ENCODE measurements around the gene DBNDD1. TPM values are rescaled to one million over a fixed set of nuclear protein-coding genes. Genes with fewer than 3 reads are reported as not detected.

The DBNDD1 gene
- total and polyA plus RNA-seq, 10 of the 15 experiments (the other 5 are each of a cell fraction or from before 2014, with no cell fraction given), result 0.06 to 4.6 (median 0.55) TPM

DNA sequence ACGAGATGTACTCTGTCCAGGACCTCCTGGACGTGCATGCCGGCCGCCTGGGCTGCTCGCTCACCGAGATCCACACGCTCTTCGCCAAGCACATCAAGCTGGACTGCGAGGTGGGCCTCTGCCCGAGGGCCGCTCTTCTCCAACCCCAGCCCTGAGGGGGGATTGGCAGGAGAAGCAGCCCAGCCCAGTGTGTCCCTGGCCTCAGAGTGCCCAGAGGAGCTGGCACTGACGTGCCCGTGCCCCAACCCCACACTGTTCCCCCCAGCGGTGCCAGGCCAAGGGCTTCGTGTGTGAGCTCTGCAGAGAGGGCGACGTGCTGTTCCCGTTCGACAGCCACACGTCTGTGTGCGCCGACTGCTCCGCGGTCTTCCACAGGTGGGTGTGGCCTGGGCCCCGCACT is 55.1 kb downstream of the DBNDD1 start:
- FAIRE-seq, result no peak
- RAD21 ChIA-PET (ENCODE audit: unreplicated experiment), result no interaction called here
- no peak for DNase-seq (ENCODE audit: low read depth, low spot score)
- BruUV-seq (replicated peaks), result no TSS peak
- Histone ChIP-seq H4K20me1 (ENCODE audit: control insufficient read depth, insufficient read depth) (no peaks in the 10 kb centered on the region), H3K36me3 (ENCODE audit: control insufficient read depth in 2 of 2, insufficient read depth in 2 of 2, low read length in 1 of 2) (no peaks in the 10 kb centered on the region; a peak in 1 of 4 replicates), H3K79me2 (ENCODE audit: control insufficient read depth, insufficient read depth, low read length) (no peaks in the 10 kb centered on the region), H3K27me3 (replicated peaks in 1 of 2; ENCODE audit: control insufficient read depth in 2 of 2, insufficient read depth in 2 of 2, low read length in 1 of 2) (no peaks in the 10 kb centered on the region), H3K9me3 (replicated peaks; ENCODE audit: control insufficient read depth, insufficient read depth, low read length) (no peaks in the 10 kb centered on the region), H3K9ac (ENCODE audit: control insufficient read depth, insufficient read depth, low read length) (no peak overlapping the region), H2AFZ (ENCODE audit: control insufficient read depth, low read depth, low read length) (no peak overlapping the region), H3K27ac (ENCODE audit: control insufficient read depth, insufficient read depth) (no peak overlapping the region), H3K4me1 (ENCODE audit: control insufficient read depth, insufficient read depth, low read length) (no peaks in the 10 kb centered on the region), H3K4me2 (ENCODE audit: control insufficient read depth, insufficient read depth) (no peak overlapping the region), H3K4me3 (no peak overlapping the region)
- TF ChIP-seq, protein P1, sequence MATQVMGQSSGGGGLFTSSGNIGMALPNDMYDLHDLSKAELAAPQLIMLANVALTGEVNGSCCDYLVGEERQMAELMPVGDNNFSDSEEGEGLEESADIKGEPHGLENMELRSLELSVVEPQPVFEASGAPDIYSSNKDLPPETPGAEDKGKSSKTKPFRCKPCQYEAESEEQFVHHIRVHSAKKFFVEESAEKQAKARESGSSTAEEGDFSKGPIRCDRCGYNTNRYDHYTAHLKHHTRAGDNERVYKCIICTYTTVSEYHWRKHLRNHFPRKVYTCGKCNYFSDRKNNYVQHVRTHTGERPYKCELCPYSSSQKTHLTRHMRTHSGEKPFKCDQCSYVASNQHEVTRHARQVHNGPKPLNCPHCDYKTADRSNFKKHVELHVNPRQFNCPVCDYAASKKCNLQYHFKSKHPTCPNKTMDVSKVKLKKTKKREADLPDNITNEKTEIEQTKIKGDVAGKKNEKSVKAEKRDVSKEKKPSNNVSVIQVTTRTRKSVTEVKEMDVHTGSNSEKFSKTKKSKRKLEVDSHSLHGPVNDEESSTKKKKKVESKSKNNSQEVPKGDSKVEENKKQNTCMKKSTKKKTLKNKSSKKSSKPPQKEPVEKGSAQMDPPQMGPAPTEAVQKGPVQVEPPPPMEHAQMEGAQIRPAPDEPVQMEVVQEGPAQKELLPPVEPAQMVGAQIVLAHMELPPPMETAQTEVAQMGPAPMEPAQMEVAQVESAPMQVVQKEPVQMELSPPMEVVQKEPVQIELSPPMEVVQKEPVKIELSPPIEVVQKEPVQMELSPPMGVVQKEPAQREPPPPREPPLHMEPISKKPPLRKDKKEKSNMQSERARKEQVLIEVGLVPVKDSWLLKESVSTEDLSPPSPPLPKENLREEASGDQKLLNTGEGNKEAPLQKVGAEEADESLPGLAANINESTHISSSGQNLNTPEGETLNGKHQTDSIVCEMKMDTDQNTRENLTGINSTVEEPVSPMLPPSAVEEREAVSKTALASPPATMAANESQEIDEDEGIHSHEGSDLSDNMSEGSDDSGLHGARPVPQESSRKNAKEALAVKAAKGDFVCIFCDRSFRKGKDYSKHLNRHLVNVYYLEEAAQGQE (IDR thresholded peaks at IDR 0.05; ENCODE audit: low read depth, low read length), result no peak
- POLR2A ChIA-PET, result no interaction called here
- 86% methylated on average over 24 of the region's 25 CpGs for WGBS (ENCODE audit: insufficient coverage, insufficient replicate concordance, low lambda C conversion rate, missing lambda C conversion rate)
- in situ Hi-C loops (cut with MboI), result no loop called here
- SMC1A ChIA-PET (ENCODE audit: uncharacterized antibody, unreplicated experiment), result no interaction called here
- no peak for ATAC-seq
- CTCF ChIA-PET, result no interaction called here
- intact Hi-C loops (cut with micrococcal nuclease; ENCODE audit: unreplicated experiment), result no loop called here

DNA sequence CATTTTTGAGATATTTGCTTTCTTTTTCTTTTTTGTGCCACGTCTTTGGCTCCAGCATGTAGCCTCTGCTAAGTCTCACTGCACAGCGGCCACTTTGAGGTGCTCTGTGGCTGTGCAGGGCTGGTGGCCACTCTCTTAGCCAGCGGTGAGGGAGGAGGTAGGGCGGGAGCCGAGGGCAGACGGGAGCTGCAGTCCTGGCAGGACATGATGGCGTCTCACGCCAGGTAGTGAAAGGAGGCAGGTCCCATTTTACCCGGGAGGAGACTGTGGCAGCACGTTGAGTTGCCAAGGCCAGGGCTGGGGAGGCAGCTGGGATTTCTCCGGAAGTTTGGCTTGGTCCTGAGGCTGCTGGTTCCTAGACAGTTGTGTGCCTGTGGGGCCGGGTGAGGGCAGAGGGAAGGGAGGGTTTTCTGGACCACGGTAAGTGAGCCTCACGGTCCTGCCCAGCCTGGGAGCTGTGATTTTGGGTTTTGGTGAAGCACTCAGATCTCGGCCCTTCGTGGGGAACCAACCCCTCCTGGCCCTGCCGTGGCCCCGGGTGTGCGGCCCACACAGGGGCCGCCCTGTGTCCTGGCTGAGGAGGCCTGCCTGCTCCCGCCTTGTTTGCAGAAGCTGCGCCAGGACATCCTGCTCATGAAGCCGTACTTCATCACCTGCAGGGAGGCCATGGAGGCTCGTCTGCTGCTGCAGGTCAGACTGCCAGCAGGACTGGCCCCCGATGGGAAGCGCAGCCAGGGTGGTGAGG is 56.3 kb downstream of the DBNDD1 start:
- Histone ChIP-seq H4K20me1 (ENCODE audit: control insufficient read depth, insufficient read depth) (no peaks in the 10 kb centered on the region), H3K4me1 (ENCODE audit: control insufficient read depth, insufficient read depth, low read length) (no peaks in the 10 kb centered on the region), H3K4me3 (no peak overlapping the region), H3K27ac (ENCODE audit: control insufficient read depth, insufficient read depth) (no peak overlapping the region), H3K9me3 (replicated peaks; ENCODE audit: control insufficient read depth, insufficient read depth, low read length) (no peaks in the 10 kb centered on the region), H3K4me2 (ENCODE audit: control insufficient read depth, insufficient read depth) (no peak overlapping the region), H3K27me3 (replicated peaks in 1 of 2; ENCODE audit: control insufficient read depth in 2 of 2, insufficient read depth in 2 of 2, low read length in 1 of 2) (no peaks in the 10 kb centered on the region), H3K79me2 (ENCODE audit: control insufficient read depth, insufficient read depth, low read length) (no peaks in the 10 kb centered on the region), H3K9ac (ENCODE audit: control insufficient read depth, insufficient read depth, low read length) (no peak overlapping the region), H2AFZ (ENCODE audit: control insufficient read depth, low read depth, low read length) (no peak overlapping the region), H3K36me3 (ENCODE audit: control insufficient read depth in 2 of 2, insufficient read depth in 2 of 2, low read length in 1 of 2) (peaks cover 0 to 5% of the 10 kb centered on the region in 2 experiments; a peak in 3 of 4 replicates)
- CTCF ChIA-PET, result no interaction called here
- intact Hi-C loops (cut with micrococcal nuclease; ENCODE audit: unreplicated experiment) (no loop called here), in situ Hi-C loops (cut with MboI) (no loop called here)
- ATAC-seq (no peak), DNase-seq (ENCODE audit: low read depth, low spot score) (no peak), FAIRE-seq (no peak)
- WGBS (ENCODE audit: insufficient coverage, insufficient replicate concordance, low lambda C conversion rate, missing lambda C conversion rate), result 82% methylated on average over 25 of the region's 26 CpGs
- no peak for TF ChIP-seq CBFB (IDR thresholded peaks at IDR 0.05; ENCODE audit: low read depth)
- TF ChIP-seq, protein P2, sequence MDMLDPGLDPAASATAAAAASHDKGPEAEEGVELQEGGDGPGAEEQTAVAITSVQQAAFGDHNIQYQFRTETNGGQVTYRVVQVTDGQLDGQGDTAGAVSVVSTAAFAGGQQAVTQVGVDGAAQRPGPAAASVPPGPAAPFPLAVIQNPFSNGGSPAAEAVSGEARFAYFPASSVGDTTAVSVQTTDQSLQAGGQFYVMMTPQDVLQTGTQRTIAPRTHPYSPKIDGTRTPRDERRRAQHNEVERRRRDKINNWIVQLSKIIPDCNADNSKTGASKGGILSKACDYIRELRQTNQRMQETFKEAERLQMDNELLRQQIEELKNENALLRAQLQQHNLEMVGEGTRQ (IDR thresholded peaks at IDR 0.05; ENCODE audit: borderline replicate concordance, low read depth, low read length), result no peak
- TF ChIP-seq HDAC6 (IDR thresholded peaks at IDR 0.05; ENCODE audit: unreplicated experiment), result no peak
- no peak for TF ChIP-seq ZNF384 (IDR thresholded peaks at IDR 0.05; ENCODE audit: borderline replicate concordance, low read depth, low read length)
- TF ChIP-seq ZNF24 (IDR thresholded peaks at IDR 0.05), result no peak
- TF ChIP-seq WRNIP1 (IDR thresholded peaks at IDR 0.05; ENCODE audit: borderline replicate concordance, low read depth, low read length), result no peak
- no peak for TF ChIP-seq PAX8 (IDR thresholded peaks at IDR 0.05)
- TF ChIP-seq MTA3 (IDR thresholded peaks at IDR 0.05; ENCODE audit: borderline replicate concordance, low read length), result no peak
- no peak for TF ChIP-seq MXI1 (IDR thresholded peaks at IDR 0.05; ENCODE audit: low read depth, low read length)
- POLR2A ChIA-PET, result no interaction called here
- SMC1A ChIA-PET (ENCODE audit: uncharacterized antibody, unreplicated experiment), result no interaction called here
- no TSS peak for BruUV-seq (replicated peaks)
- RAD21 ChIA-PET (ENCODE audit: unreplicated experiment), result no interaction called here
